Measurements from ENCODE around the gene VRTN. TPM values are rescaled to one million over a fixed set of nuclear protein-coding genes. Genes with fewer than 3 reads are reported as not detected.

Gene VRTN
- total RNA-seq, 1 donor from 2014 or later, result not detected

DNA sequence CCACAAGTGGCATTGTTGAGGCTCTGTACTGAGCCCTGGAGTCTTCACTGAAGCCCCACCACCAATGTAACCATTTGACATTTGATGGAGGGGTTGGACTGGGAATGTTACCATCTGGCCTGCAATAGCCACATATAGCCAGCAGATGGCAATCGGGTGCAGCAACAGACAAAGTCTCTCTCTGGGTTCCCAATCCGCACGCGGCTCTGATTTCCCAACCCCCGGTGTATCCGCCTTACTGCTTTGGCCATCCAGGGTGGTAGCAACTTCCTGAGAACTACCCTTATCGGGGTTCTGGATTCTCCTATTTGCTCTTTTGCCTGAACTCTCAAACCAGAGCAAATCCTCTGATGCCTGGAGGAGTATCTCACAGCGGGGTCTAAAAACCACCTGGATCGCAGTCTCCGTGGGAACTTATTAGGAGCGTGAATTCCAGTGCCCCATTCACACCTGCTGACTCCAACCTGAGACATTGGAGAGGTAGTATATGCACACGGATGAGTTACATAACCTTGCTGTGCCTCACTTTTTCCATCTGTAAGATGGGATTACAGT, 14.2 kb downstream of the VRTN start:
- H3K4me3 Mint-ChIP-seq, result no peak overlapping the region
- no peak overlapping the region for H3K27ac Mint-ChIP-seq
- DNase-seq (ENCODE audit: extremely low spot score, unreplicated experiment), result peak; percentile 83
- no peaks in the 10 kb centered on the region for H3K4me1 Mint-ChIP-seq (ENCODE audit: unreplicated experiment)
- TF ChIP-seq, protein P1, sequence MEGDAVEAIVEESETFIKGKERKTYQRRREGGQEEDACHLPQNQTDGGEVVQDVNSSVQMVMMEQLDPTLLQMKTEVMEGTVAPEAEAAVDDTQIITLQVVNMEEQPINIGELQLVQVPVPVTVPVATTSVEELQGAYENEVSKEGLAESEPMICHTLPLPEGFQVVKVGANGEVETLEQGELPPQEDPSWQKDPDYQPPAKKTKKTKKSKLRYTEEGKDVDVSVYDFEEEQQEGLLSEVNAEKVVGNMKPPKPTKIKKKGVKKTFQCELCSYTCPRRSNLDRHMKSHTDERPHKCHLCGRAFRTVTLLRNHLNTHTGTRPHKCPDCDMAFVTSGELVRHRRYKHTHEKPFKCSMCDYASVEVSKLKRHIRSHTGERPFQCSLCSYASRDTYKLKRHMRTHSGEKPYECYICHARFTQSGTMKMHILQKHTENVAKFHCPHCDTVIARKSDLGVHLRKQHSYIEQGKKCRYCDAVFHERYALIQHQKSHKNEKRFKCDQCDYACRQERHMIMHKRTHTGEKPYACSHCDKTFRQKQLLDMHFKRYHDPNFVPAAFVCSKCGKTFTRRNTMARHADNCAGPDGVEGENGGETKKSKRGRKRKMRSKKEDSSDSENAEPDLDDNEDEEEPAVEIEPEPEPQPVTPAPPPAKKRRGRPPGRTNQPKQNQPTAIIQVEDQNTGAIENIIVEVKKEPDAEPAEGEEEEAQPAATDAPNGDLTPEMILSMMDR (conservative IDR thresholded peaks at IDR 0.05), result peak; percentile 95
- H3K36me3 Mint-ChIP-seq, result no peaks in the 10 kb centered on the region
- H3K9me3 Mint-ChIP-seq, result no peaks in the 10 kb centered on the region
- peaks cover 15% of the 10 kb centered on the region for H3K27me3 Mint-ChIP-seq

DNA sequence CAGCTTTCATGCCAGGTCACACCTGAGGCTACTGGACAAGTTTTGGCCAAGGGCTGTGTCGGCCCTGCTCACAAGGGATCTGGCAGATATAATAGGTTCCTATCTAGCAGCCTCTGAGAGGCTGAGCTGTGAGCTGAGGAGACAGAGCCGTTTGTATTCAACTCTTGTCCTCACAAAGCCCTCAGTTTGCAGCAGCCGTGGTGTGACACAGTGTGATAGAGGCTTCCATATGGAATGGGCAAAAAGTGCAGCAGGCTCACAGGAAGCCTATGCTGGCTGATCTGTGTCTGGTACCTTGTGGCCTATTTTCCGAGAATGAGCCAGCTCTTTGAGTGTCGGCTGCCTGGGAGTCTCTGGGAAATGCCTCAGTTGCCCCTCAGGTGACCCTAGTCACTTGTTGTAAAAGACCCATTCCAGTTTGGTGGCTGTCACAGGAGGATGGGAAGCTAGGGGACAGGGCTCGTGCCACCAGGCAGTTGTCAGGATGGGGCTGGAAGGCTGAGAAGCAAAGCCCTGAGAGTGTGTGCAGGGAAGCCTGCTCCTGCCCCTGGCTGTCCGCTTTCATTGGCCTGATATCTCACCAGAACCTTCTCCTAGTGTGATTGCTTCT, 16.1 kb downstream of the VRTN start:
- no peak overlapping the region for H3K4me3 Mint-ChIP-seq
- TF ChIP-seq, protein P1 (conservative IDR thresholded peaks at IDR 0.05), result no peak
- no peaks in the 10 kb centered on the region for H3K9me3 Mint-ChIP-seq
- H3K27ac Mint-ChIP-seq, result no peak overlapping the region
- H3K4me1 Mint-ChIP-seq (ENCODE audit: unreplicated experiment), result no peaks in the 10 kb centered on the region
- no peak for DNase-seq (ENCODE audit: extremely low spot score, unreplicated experiment)
- peaks cover 10% of the 10 kb centered on the region for H3K27me3 Mint-ChIP-seq
- no peaks in the 10 kb centered on the region for H3K36me3 Mint-ChIP-seq

DNA sequence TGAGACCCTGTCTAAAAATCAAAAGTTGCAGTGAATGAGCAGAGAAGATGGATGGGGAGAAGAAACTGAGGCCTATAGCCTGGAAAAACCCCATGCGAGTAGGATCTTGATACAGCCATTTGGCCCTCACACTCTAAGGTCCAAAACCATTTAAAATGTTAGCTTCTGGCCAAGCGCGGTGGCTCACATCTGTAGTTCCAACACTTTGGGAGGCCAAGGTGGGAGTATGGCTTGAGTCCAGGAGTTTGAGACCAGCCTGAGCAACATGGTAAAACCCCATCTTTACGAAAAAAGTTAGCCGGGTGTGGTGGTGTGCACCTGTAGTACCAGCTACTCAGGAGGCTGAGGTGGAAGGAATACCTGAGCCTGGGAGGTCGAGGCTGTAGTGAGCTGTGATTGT, 19.8 kb downstream of the VRTN start:
- TF ChIP-seq, protein P1 (conservative IDR thresholded peaks at IDR 0.05), result no peak
- Mint-ChIP-seq H3K4me1 (ENCODE audit: unreplicated experiment) (no peaks in the 10 kb centered on the region), H3K4me3 (no peak overlapping the region), H3K27me3 (peaks cover 6% of the 10 kb centered on the region), H3K36me3 (no peaks in the 10 kb centered on the region), H3K9me3 (no peaks in the 10 kb centered on the region), H3K27ac (no peak overlapping the region)
- DNase-seq (ENCODE audit: extremely low spot score, unreplicated experiment), result no peak

DNA sequence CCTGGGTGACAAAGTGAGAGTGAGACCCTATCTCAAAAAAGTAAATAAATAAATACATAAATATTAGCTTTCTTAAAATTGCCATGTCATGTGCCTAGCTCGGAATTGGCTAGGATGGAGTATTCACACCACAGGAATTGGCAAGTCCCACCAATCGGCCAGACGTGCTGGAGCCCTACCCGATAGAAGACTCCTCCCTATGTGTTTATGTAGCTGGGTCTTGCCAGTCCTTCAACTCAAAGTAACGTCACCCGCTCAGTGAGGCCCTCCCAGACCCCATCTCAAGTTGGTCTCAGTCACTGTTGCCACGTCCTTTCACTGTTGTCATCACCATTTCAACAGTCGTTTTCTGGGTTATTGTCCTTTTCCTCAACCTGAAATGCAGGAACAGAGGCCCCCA, 20.2 kb downstream of the VRTN start:
- no peak for DNase-seq (ENCODE audit: extremely low spot score, unreplicated experiment)
- TF ChIP-seq, protein P1 (conservative IDR thresholded peaks at IDR 0.05), result no peak
- Mint-ChIP-seq H3K4me1 (ENCODE audit: unreplicated experiment) (no peaks in the 10 kb centered on the region), H3K27me3 (peaks cover 6% of the 10 kb centered on the region), H3K4me3 (no peak overlapping the region), H3K36me3 (no peaks in the 10 kb centered on the region), H3K9me3 (no peaks in the 10 kb centered on the region), H3K27ac (no peak overlapping the region)

DNA sequence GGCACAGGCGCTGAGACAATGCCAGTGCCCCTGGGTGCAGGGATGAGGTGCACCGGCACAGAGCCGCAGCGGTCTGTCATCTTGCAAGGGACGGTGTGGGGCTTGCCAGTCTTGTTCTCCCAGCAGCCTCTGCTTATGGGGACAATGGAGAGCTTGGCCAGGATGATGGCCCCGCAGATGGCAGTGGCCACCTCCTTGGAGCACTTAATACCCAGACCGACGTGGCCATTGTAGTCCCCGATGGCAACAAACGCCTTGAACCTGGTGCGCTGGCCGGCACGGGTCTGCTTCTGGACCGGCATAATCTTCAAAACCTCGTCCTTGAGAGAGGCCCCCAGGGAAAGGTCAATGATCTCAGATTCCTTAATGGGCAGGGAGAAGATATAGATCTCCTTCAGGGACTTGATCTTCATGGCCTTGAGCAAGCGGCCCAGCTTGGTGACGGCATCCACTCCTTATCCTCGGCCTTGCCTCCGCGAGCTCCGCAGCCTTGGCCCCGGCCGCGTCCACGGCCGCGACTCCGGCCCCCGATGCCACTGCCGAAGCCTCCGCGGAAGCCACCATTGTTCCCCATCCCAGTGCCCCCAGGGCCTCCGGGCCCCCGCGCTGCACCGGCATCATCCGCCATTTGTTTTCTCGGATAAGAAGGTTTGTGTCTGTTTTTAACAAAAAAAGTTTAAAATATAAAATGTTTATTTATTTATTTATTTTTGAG, 29.9 kb downstream of the VRTN start:
- no peak overlapping the region for H3K4me3 Mint-ChIP-seq
- no peaks in the 10 kb centered on the region for H3K36me3 Mint-ChIP-seq
- H3K4me1 Mint-ChIP-seq (ENCODE audit: unreplicated experiment), result no peaks in the 10 kb centered on the region
- H3K27ac Mint-ChIP-seq, result no peak overlapping the region
- TF ChIP-seq, protein P1 (conservative IDR thresholded peaks at IDR 0.05), result no peak
- no peaks in the 10 kb centered on the region for H3K9me3 Mint-ChIP-seq
- no peaks in the 10 kb centered on the region for H3K27me3 Mint-ChIP-seq
- DNase-seq (ENCODE audit: extremely low spot score, unreplicated experiment), result no peak

Data from type B pancreatic cell (in vitro differentiated cells).